Neural cell (in vitro differentiated cells): Measurements from ENCODE around the gene H6PD. TPM values are rescaled to one million over a fixed set of nuclear protein-coding genes. Genes with fewer than 3 reads are reported as not detected.

ENCODE experiments used
- H2AFZ ChIP-seq: fragments of 200-600, 300-800 bp; sonication (generic), shearing (Covaris generic); 2 replicates; pipeline ENCODE4 v1.6.0; 2014; ENCODE audit warnings: low read depth, mild to moderate bottlenecking, antibody characterized with exemption, low read length, moderate library complexity
- H3F3A ChIP-seq: fragments of 200-600 bp; shearing (Covaris generic); 2 replicates; pipeline ENCODE4 v1.6.1; 2016; ENCODE audit warnings: mild to moderate bottlenecking, moderate library complexity, mixed read lengths, antibody characterized with exemption, low read length; ENCODE audit not compliant: insufficient read depth, poor library complexity, severe bottlenecking
- H3K27ac ChIP-seq: fragments of 200-600, 300-800 bp; sonication (generic), shearing (Covaris generic); 2 replicates; pipeline ENCODE4 v1.5.1; 2014; ENCODE audit warnings: mild to moderate bottlenecking, low read length, moderate library complexity
- H3K27me3 ChIP-seq: fragments of 300-800, 200-600 bp; sonication (generic), shearing (Covaris generic); 2 replicates; pipeline ENCODE4 v1.6.0; 2014; ENCODE audit warnings: mild to moderate bottlenecking, low read depth, low read length, moderate library complexity; ENCODE audit not compliant: insufficient read depth
- H3K36me3 ChIP-seq: fragments of 300-800, 200-600 bp; sonication (generic), shearing (Covaris generic); 2 replicates; pipeline ENCODE4 v1.5.1; 2014; ENCODE audit warnings: mild to moderate bottlenecking, antibody characterized with exemption, low read length, moderate library complexity; ENCODE audit not compliant: insufficient read depth
- H3K4me2 ChIP-seq: fragments of 300-800, 200-600 bp; sonication (generic), shearing (Covaris generic); 2 replicates; pipeline ENCODE4 v1.6.0; 2014; ENCODE audit warnings: mild to moderate bottlenecking, low read length
- H3K4me3 ChIP-seq: fragments of 300-800, 200-600 bp; sonication (generic), shearing (Covaris generic); 2 replicates; pipeline ENCODE4 v1.5.1; 2014; ENCODE audit warnings: mild to moderate bottlenecking, low read length, moderate library complexity
- H3K79me2 ChIP-seq: fragments of 200-600 bp; shearing (Covaris generic); replicated peaks from 2 replicates; pipeline ENCODE4 v1.6.0; 2014; ENCODE audit warnings: mild to moderate bottlenecking, low read length, moderate library complexity; ENCODE audit not compliant: insufficient read depth
- H3K9ac ChIP-seq: fragments of 300-800, 200-600 bp; sonication (generic), shearing (Covaris generic); 2 replicates; pipeline ENCODE4 v1.6.1; 2016; ENCODE audit warnings: mild to moderate bottlenecking, low read length, mixed read lengths
- H3K9me2 ChIP-seq: fragments of 200-600 bp; shearing (Covaris generic); 2 replicates; pipeline ENCODE4 v1.6.1; 2016; ENCODE audit warnings: mild to moderate bottlenecking, low read length, mixed read lengths; ENCODE audit not compliant: insufficient read depth
- H3K9me3 ChIP-seq: fragments of 200-600, 300-800 bp; sonication (generic), shearing (Covaris generic); 2 replicates; pipeline ENCODE4 v1.6.1; 2016; ENCODE audit warnings: mild to moderate bottlenecking, mixed run types, low read length, moderate library complexity, mixed read lengths
- H4K20me1 ChIP-seq: fragments of 200-600 bp; shearing (Covaris generic); 2 replicates; pipeline ENCODE4 v1.6.1; 2016; ENCODE audit warnings: mild to moderate bottlenecking, mixed run types; ENCODE audit not compliant: insufficient read depth
- EP300 ChIP-seq: fragments of 450-650 bp; conservative IDR thresholded peaks from 2 replicates; pipeline ENCODE4 v1.6.1; 2014; ENCODE audit warnings: antibody characterized with exemption, mild to moderate bottlenecking, moderate library complexity; ENCODE audit not compliant: poor library complexity, severe bottlenecking
- EZH2 ChIP-seq: fragments of 200-600, 300-800 bp; shearing (Covaris generic), sonication (generic); IDR thresholded peaks from 2 replicates; pipeline ENCODE4 v1.6.1; 2014; ENCODE audit warnings: antibody characterized with exemption, low read length, borderline replicate concordance, mild to moderate bottlenecking; ENCODE audit not compliant: insufficient read depth, poor library complexity, severe bottlenecking
- MXI1 ChIP-seq: fragments of 450-650 bp; conservative IDR thresholded peaks from 2 replicates; pipeline ENCODE4 v1.6.1; 2014; ENCODE audit warnings: antibody characterized with exemption, mild to moderate bottlenecking; ENCODE audit not compliant: poor library complexity, severe bottlenecking
- POLR2AphosphoS5 ChIP-seq: IDR thresholded peaks from 2 replicates; pipeline ENCODE4 v1.6.1; 2012
- RAD21 ChIP-seq: fragments of 450-650 bp; conservative IDR thresholded peaks from 2 replicates; pipeline ENCODE4 v1.6.1; 2014; ENCODE audit warnings: antibody characterized with exemption, mild to moderate bottlenecking, moderate library complexity
- SMC3 ChIP-seq: fragments of 450-650 bp; conservative IDR thresholded peaks from 2 replicates; pipeline ENCODE4 v1.6.1; 2014; ENCODE audit warnings: antibody characterized with exemption, mild to moderate bottlenecking, moderate library complexity; ENCODE audit not compliant: poor library complexity
- TAF1 ChIP-seq: IDR thresholded peaks from 2 replicates; pipeline ENCODE4 v1.6.1; 2012; ENCODE audit warnings: low read depth
- polyA plus RNA-seq: library from polyadenylated mRNA; depleted of rRNA; stranded (reverse); fragments of >200 nt; gene quantifications from 2 replicates; pipeline ENCODE4 v1.2.3, GENCODE V29; 2014
- TF ChIP-seq, protein P1 (sequence below): fragments of 450-650 bp; IDR thresholded peaks from 2 replicates; pipeline ENCODE4 v1.5.1; 2014; ENCODE audit warnings: antibody characterized with exemption, mild to moderate bottlenecking, moderate library complexity; ENCODE audit not compliant: poor library complexity, severe bottlenecking
- TF ChIP-seq, protein P2 (sequence below): IDR thresholded peaks from 2 replicates; pipeline ENCODE4 v1.6.1; 2012; ENCODE audit warnings: borderline replicate concordance

Gene H6PD
- polyA plus RNA-seq, 1 donor from 2014 or later = 4.6 TPM

DNA sequence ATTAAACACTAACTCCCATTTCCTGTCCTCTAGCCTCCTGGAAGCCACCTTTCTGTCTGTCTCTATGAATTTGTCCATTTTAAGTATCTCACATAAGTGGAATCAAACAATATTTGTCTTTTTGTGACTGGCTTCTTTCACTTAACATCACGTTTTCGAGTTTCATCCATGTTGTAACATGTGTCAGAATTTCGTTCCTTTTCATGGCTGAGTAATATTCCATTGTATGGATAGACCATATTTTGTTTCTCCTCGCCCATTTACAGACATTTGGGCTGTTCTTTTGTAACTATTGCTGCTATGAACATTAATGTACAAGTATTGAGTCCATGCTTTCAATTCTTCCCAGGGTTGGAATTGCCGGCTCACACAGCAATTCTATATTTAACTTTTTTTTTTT, 15.7 kb upstream of the H6PD start:
- Histone ChIP-seq H3K27ac (no peak overlapping the region), H4K20me1 (no peaks in the 10 kb centered on the region), H3K9me3 (no peaks in the 10 kb centered on the region), H3K4me2 (no peak overlapping the region), H3K9me2 (no peaks in the 10 kb centered on the region), H3K4me3 (no peak overlapping the region), H2AFZ (no peak overlapping the region), H3K36me3 (no peaks in the 10 kb centered on the region), H3F3A (no peaks in the 10 kb centered on the region), H3K27me3 (no peaks in the 10 kb centered on the region), H3K9ac (no peak overlapping the region), H3K79me2 (no peaks in the 10 kb centered on the region)
- TF ChIP-seq MXI1 (no peak), POLR2AphosphoS5 (no peak), SMC3 (no peak), TAF1 (no peak), EZH2 (no peak), EP300 (no peak), RAD21 (no peak)
- TF ChIP-seq, protein P1, sequence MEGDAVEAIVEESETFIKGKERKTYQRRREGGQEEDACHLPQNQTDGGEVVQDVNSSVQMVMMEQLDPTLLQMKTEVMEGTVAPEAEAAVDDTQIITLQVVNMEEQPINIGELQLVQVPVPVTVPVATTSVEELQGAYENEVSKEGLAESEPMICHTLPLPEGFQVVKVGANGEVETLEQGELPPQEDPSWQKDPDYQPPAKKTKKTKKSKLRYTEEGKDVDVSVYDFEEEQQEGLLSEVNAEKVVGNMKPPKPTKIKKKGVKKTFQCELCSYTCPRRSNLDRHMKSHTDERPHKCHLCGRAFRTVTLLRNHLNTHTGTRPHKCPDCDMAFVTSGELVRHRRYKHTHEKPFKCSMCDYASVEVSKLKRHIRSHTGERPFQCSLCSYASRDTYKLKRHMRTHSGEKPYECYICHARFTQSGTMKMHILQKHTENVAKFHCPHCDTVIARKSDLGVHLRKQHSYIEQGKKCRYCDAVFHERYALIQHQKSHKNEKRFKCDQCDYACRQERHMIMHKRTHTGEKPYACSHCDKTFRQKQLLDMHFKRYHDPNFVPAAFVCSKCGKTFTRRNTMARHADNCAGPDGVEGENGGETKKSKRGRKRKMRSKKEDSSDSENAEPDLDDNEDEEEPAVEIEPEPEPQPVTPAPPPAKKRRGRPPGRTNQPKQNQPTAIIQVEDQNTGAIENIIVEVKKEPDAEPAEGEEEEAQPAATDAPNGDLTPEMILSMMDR = no peak
- TF ChIP-seq, protein P2, sequence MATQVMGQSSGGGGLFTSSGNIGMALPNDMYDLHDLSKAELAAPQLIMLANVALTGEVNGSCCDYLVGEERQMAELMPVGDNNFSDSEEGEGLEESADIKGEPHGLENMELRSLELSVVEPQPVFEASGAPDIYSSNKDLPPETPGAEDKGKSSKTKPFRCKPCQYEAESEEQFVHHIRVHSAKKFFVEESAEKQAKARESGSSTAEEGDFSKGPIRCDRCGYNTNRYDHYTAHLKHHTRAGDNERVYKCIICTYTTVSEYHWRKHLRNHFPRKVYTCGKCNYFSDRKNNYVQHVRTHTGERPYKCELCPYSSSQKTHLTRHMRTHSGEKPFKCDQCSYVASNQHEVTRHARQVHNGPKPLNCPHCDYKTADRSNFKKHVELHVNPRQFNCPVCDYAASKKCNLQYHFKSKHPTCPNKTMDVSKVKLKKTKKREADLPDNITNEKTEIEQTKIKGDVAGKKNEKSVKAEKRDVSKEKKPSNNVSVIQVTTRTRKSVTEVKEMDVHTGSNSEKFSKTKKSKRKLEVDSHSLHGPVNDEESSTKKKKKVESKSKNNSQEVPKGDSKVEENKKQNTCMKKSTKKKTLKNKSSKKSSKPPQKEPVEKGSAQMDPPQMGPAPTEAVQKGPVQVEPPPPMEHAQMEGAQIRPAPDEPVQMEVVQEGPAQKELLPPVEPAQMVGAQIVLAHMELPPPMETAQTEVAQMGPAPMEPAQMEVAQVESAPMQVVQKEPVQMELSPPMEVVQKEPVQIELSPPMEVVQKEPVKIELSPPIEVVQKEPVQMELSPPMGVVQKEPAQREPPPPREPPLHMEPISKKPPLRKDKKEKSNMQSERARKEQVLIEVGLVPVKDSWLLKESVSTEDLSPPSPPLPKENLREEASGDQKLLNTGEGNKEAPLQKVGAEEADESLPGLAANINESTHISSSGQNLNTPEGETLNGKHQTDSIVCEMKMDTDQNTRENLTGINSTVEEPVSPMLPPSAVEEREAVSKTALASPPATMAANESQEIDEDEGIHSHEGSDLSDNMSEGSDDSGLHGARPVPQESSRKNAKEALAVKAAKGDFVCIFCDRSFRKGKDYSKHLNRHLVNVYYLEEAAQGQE = no peak

DNA sequence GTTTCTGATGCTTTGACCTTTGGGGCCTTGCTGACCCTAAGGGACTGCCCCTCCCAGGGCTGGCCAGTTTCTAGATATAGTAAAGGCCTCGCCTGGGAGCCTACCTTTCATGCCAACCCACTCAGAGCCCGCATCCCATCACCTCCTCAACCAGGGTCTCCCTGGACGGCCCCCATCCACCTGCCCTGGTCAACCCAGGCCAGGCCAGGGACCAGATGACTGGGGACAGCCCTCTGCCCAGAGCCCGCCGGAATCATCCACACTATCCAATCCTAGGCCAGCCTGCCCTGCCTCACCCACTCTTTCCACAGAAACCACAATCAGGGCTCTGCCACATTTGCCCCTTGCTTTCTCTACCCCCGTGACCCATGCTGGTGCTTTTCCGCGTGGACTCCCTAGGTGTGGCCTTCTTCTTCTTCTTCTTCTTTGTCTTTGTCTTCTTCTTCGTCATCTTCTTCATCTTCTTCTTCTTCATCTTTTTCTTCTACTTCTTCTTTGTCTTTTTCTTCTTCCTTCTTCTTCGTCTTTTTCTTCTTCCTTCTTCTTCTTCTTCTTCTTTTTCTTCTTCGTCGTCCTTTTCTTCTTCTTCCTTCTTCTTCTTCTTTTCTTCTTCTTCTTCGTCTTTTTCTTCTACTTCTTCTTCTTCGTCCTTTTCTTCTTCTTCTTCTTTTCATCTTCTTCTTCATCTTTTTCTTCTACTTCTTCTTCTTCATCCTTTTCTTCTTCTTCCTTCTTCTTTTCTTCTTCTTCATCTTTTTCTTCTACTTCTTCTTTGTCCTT, 11.5 kb upstream of the H6PD start:
- H3K79me2 ChIP-seq = no peaks in the 10 kb centered on the region
- no peaks in the 10 kb centered on the region for H3K9me3 ChIP-seq
- TF ChIP-seq EZH2 (no peak), MXI1 (no peak), TAF1 (no peak), RAD21 (no peak), POLR2AphosphoS5 (no peak), EP300 (no peak), SMC3 (no peak)
- TF ChIP-seq, protein P1 = no peak
- TF ChIP-seq, protein P2 = no peak
- H3K9ac ChIP-seq = no peak overlapping the region
- H3K36me3 ChIP-seq = no peaks in the 10 kb centered on the region
- H2AFZ ChIP-seq = no peak overlapping the region
- H3K27ac ChIP-seq = no peak overlapping the region
- H3K9me2 ChIP-seq = no peaks in the 10 kb centered on the region
- H3K4me2 ChIP-seq = no peak overlapping the region
- no peaks in the 10 kb centered on the region for H3K27me3 ChIP-seq
- H3F3A ChIP-seq = no peaks in the 10 kb centered on the region
- H4K20me1 ChIP-seq = no peaks in the 10 kb centered on the region
- no peak overlapping the region for H3K4me3 ChIP-seq
